H1 (cell line): ENCODE data around the gene NDUFB8. TPM values are rescaled to one million over a fixed set of nuclear protein-coding genes. Genes with fewer than 3 reads are reported as not detected.

Experiments
- CHD7 ChIP-seq: fragments of 300-600 bp; sonication (generic); IDR thresholded peaks from 2 replicates; pipeline ENCODE4 v1.7.1; 2012; ENCODE audit warnings: low read length, moderate library complexity, mild to moderate bottlenecking, inconsistent platforms; ENCODE audit not compliant: insufficient replicate concordance
- KDM1A ChIP-seq: fragments of 200-600, 300-600 bp; sonication (generic); IDR thresholded peaks from 2 replicates; pipeline ENCODE4 v1.7.1; 2016; ENCODE audit warnings: mild to moderate bottlenecking, low read length, borderline replicate concordance
- SIRT6 ChIP-seq: IDR thresholded peaks from one replicate; pipeline ENCODE4 v1.7.1; 2012; ENCODE audit warnings: low read length, inconsistent platforms
- polyA plus RNA-seq, 7 experiments: library from polyadenylated mRNA; depleted of rRNA in 3 of 7; stranded (reverse) in 5 of 7; unstranded in 2 of 7; fragments of >200 nt in 5 of 7; fragments of 200-250 nt in 2 of 7; gene quantifications; 1 replicate in 5 of 7; 2 replicates in 1 of 7; 4 replicates in 1 of 7; pipeline versions ENCODE4 v1.2.1 to v1.2.3, GENCODE V29; 2011 to 2013; ENCODE audit warnings: missing spikeins in 2 of 7, mixed read lengths in 2 of 7
- total RNA-seq: library from RNA; stranded (reverse); fragmentation: NEBNext Ultra II Directional; extraction: Animal tissue kit (Norgen Biotek cat#: 25700); gene quantifications from 2 replicates; pipeline ENCODE4 v1.2.1, GENCODE V29; 2021

NDUFB8 gene
- total and polyA plus RNA-seq, 2 of the 8 experiments (the other 6 are each of a cell fraction or from before 2014, with no cell fraction given), result 175 to 455 TPM

- TF ChIP-seq CHD7 (no peak), KDM1A (no peak), SIRT6 (no peak)
These were observed 51.7 kb downstream of the NDUFB8 start (continued) for GRCh38 chr10:100477970-100478369.
